GM12891 (cell line): Measurements from ENCODE around the gene CCDC110.

Experiments
- POLR2A ChIP-seq: IDR thresholded peaks from 2 replicates; pipeline ENCODE4 v1.6.1; 2011; ENCODE audit warnings: low read depth, low read length, control low read depth
- POLR2AphosphoS5 ChIP-seq: IDR thresholded peaks from 2 replicates; pipeline ENCODE4 v1.6.1; 2011; ENCODE audit warnings: low read depth, low read length, control low read depth
- POU2F2 ChIP-seq: IDR thresholded peaks from 2 replicates; pipeline ENCODE4 v1.6.1; 2011; ENCODE audit warnings: low read depth, mild to moderate bottlenecking, control low read depth, low read length, moderate library complexity

GRCh38 chr4:185512516-185512915, 41.0 kb upstream of the CCDC110 start:
- no peak for TF ChIP-seq POLR2AphosphoS5
- no peak for TF ChIP-seq POLR2A
- no peak for TF ChIP-seq POU2F2
